GM19397 (cell line): ENCODE results near the gene GJC3.
"Not testable (repeated sequence)": the region's sequence is repeated elsewhere in the genome, so short reads cannot be mapped to it uniquely, and the experiment has no call there.

ENCODE experiments used
- ATAC-seq: cut with Tn5 transposase; IDR thresholded peaks from one replicate; pipeline ENCODE4 v1.9.1; 2021; ENCODE audit warnings: mild to moderate bottlenecking, moderate library complexity; ENCODE audit not compliant: unreplicated experiment

GJC3 gene

GRCh38 chr7:99930376-99930775 lies 956 bp upstream of the GJC3 start:
- ATAC-seq: no peak

- ATAC-seq: no peak
These were observed 272 bp upstream of the GJC3 start for GRCh38 chr7:99929730-99930053.

DNA sequence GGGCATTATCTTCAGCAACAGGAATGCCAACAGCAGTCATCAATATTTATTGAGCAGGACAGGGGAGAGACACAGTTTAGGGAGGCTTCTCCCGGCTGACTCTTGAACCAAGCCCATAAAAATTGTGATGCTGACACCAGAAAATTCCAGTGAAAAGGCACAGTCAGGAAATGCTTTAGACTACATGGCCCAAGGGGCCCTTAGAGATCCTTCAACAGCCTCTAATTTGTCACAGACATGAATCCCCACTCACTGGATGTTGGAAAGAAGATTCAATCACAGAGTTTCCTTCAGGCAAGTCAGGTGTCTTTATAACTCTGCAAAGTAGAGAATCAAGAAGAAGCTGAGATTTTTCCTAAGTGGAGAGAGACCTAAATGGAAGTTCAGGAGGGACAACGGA lies 1.2 kb downstream of the GJC3 start:
- ATAC-seq: no peak

DNA sequence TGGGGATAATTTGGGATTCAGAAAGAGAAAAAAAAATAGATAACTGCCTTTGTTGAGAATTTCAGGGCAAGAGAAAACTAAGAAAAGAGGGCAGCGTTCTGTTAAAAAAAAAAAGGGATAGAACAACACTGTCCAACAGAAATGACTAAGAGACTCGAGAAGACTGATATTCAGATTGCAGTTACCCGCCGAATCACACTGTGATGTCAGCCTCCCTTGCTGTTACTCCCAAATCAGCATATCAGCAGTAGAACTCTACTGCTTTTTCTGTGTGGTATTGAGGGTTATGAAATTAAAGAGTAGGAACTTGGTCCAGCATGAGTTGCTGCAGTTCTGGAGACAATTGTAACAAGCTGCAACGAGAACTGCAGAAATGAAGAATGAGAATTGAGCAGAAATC lies 1.9 kb downstream of the GJC3 start:
- no peak for ATAC-seq

GRCh38 chr7:99926321-99926720 lies 3.1 kb downstream of the GJC3 start:
- ATAC-seq: no peak

GRCh38 chr7:99923200-99923599 lies 6.2 kb downstream of the GJC3 start:
- ATAC-seq: no peak

DNA sequence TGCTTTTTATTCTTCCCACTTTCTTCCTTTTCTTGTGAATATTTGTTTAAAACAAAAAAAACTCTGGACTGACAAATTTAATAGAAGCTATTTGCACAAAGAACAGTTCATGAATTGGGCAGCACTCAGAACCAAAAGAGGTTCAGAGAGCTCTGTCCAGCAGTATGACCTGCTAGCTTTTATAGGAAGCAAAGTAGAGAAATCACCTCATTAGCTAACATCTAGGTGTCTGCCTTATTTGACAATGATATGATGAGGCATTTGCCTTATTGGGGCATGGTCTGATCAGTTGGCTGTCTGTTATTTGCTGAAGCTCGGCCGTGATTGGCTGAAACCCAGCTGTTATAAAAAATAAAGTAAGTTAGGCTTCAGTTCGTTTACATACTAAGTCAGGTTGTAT lies 9.3 kb downstream of the GJC3 start:
- ATAC-seq: no peak

DNA sequence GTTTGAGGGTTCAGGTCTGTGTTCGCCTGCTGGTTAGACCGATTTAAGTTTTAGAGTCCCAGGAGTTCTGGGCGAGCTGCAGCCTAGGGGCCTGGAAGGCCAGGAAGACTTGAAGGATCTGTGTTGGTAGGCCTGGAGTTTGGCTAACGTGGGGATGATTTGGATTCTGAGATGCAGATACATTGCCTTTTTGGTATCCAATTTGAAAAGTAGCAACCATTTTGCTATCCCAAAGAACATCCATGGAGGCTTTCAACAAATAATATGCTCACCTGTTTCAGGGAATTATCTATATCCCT lies 9.7 kb downstream of the GJC3 start:
- no peak for ATAC-seq

- peak; percentile 97 for ATAC-seq
These were observed 10.2 kb downstream of the GJC3 start, which contains the start of gene TRIM4 for GRCh38 chr7:99918959-99919813. Gene TRIM4 (minus strand): TSS chr7:99919530. CDS start chr7:99919401, 129 bp downstream.

DNA sequence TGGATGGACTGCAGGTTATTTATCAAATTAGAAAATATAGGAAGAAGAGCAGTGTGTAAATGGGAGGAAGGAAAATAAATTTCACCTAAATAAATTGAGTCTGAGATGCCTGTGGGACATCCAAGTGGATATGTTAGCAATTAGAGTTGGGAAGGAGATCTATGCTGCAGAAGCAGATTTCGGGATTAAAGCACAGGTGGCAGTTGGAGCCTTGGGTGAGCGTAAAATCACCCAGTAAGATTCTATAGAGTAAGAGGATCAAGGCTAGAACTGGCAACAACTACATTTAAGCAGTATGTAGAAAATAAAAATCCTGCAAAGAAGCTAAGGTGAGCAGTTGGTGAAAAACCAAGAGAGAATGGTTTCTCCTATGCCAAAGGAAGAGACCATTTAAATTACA lies 18.4 kb downstream of the GJC3 start:
- no peak for ATAC-seq

GRCh38 chr7:99901581-99901980 lies 27.8 kb downstream of the GJC3 start:
- ATAC-seq: no peak

- no peak for ATAC-seq
These were observed 29.4 kb downstream of the GJC3 start for GRCh38 chr7:99899830-99900519.

GRCh38 chr7:99898836-99899235 lies 30.6 kb downstream of the GJC3 start:
- ATAC-seq: no peak

DNA sequence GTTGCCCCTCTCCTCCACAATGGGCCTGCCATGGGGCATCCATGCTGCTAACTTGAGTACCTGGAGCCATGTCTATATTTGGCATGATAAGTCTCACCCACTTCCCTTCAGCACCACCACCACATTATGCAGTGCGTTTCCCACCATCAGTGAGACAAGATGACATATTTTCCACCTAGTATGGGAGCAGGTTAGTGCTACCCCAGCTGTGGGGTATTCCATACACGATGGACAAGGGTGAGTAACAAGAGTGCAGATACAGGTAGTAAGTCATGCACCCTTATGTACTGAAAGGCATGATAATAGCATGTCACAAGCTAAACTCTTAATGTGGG lies 31.4 kb downstream of the GJC3 start:
- no peak for ATAC-seq

DNA sequence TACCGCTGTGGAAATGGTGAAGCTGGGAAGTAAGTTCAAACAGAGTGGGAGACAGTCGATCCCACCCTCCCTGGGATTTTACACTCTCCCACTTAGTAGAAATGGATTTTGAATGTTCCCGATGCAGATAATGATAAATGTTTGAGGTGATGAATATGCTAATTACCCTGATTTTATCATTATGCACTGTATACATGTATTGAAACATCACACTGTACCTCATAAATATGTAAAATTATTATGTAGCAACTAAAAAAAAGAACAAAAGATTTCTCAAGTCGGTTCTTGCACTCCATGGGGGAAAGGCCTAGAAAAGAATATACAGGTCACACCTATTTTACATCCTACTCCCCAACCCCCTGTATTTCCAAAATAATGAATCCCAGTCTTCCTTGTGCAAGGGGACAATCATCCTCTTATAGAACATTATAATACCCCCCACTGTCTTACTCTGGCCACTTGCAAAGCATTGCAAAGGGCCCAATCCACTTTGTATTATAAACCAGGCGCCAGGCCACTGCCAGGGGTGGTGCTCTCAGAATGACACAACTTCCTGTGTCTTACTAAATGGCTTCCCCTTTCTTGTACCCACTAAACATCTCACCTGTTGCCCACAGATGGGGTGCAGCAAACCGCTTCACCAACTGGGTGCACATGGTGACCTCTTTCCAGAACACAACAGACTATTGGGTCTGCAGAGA lies 31.9 kb downstream of the GJC3 start:
- ATAC-seq: no peak

DNA sequence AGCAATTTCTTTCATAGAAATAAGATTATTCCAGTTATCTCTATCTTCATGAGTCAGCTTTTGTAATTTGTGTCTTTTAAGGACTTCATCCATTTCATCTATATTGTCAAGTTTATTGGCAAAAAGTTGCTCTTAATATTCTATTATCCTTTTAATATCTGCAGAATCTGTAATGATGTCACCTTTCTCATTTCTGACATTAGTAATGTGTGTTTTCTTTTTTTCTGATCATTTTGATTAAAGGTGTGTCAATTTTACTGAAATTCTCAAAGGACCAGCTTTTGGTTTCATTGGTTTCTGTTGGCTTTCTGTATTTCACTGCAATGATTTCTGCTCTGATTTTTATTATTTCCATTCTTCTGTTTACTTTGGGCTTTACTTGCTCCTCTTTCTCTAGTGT lies 34.7 kb downstream of the GJC3 start:
- no peak for ATAC-seq

DNA sequence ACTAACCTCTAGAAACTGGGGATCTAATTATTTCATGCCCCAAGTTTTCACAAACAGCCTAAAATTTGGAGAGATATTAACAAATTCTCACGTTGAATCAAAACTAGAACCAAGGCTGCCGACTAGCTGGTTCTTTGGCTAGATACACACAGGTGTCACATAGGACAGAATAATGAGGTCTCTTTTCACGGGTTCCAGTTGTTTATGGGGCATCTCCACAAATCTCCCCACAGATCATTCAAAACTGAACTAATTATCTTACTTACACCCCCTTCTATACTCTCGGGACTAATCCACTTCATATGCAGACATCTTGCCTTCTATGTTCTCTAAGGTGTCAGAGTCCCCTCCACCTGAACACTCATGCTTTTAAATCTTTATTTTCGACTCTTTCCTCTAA lies 36.1 kb downstream of the GJC3 start:
- no peak for ATAC-seq

- ATAC-seq: not testable (repeated sequence)
These were observed 39.1 kb downstream of the GJC3 start for GRCh38 chr7:99890348-99890747.

DNA sequence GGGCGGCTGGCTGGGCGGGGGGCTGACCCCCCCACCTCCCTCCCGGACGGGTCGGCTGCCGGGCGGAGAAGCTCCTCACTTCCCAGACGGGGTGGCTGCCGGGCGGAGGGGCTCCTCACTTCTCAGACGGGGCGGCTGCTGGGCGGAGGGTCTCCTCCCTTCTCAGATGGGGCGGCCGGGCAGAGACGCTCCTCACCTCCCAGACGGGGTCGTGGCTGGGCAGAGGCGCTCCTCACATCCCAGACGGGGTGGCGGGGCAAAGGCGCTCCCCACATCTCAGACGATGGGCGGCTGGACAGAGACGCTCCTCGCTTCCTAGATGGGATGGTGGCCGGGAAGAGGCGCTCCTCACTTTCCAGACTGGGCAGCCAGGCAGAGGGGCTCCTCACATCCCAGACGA lies 41.1 kb downstream of the GJC3 start:
- ATAC-seq: not testable (repeated sequence)

DNA sequence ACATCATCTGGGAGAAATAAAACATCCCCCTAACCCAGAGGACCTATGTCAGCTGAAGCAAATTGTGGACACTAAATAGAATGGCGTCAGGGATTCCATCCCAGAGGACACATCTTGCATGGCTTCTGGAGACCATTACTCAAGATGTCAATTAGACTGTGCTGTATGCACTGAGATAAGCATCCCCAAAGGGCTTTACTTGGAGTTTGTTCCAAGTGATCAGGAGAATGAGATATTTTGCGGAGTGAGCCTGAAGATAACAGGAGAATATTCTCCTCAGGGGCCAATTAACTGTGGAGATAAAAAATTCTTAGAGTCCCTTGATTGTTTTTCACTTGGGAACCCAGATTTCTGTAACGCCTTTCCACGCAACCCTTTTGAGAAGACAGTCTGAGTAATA lies 48.0 kb downstream of the GJC3 start:
- no peak for ATAC-seq

- ATAC-seq: no peak
These were observed 52.5 kb downstream of the GJC3 start, which contains the start of gene OR2AE1 for GRCh38 chr7:99876933-99877332. Gene OR2AE1 (minus strand): TSS chr7:99877033. CDS start chr7:99877033, 0 bp downstream.

- ATAC-seq: no peak
These were observed 52.9 kb downstream of the GJC3 start for GRCh38 chr7:99876491-99876890.
